Psoas muscle (tissue), 8 donors: ENCODE measurements around the gene UBE2I. TPM values are rescaled to one million over a fixed set of nuclear protein-coding genes. Genes with fewer than 3 reads are reported as not detected.
A peak's percentile ranks its signal among the peaks of the same experiment; 100 is the strongest.

Experiments
- ATAC-seq, 4 donors: fragments of 200-7000 bp; cut with Tn5 transposase; one replicate each; pipeline ENCODE4 v1.9.1; 2020; ENCODE audit warnings: moderate library complexity in 3 of 4, mild to moderate bottlenecking in 2 of 4
- DNase-seq, 2 donors: peaks; one replicate each; pipeline ENCODE4 v3.0.0-alpha.2; 2020
- H3K27ac ChIP-seq: fragments of 200-600 bp; one replicate; pipeline ENCODE4 v1.8.0; 2022
- H3K27me3 ChIP-seq, 3 donors: fragments of 200-600 bp in 1 of 3; one replicate each; pipeline versions ENCODE4 v1.6.1 to v1.8.0; 2013 to 2022; ENCODE audit warnings: low read length in 2 of 3, mild to moderate bottlenecking in 2 of 3, moderate library complexity in 1 of 3; ENCODE audit not compliant: insufficient read depth in 3 of 3
- H3K36me3 ChIP-seq, 2 donors: fragments of 200-600 bp in 1 of 2; one replicate each; pipeline versions ENCODE4 v1.6.1 to v1.8.0; 2013 to 2022; ENCODE audit warnings: low read depth in 1 of 2, mild to moderate bottlenecking in 1 of 2, moderate library complexity in 1 of 2; ENCODE audit not compliant: insufficient read depth in 1 of 2
- H3K4me1 ChIP-seq: fragments of 200-600 bp; one replicate; pipeline ENCODE4 v1.8.0; 2022
- H3K4me3 ChIP-seq: fragments of 200-600 bp; one replicate; pipeline ENCODE4 v1.8.0; 2022; ENCODE audit warnings: mild to moderate bottlenecking
- H3K9me3 ChIP-seq: fragments of 200-600 bp; one replicate; pipeline ENCODE4 v1.8.0; 2022
- CTCF ChIP-seq: fragments of 200-600 bp; IDR thresholded peaks from one replicate; pipeline ENCODE4 v1.8.0; 2022; ENCODE audit warnings: antibody characterized with exemption
- WGBS, 3 donors: extraction: QIAGEN DNeasy Blood & Tissue Kit; methylation state at CpG; one replicate each; pipeline versions ENCODE4 v1.1.6 to v1.1.7; 2013; 5-methylcytosine and 5-hydroxymethylcytosine counted together
- intact Hi-C, 2 donors: fragments of 100-400 bp; cut with DNase I; formaldehyde crosslinking; loops; one replicate each; pipeline versions ENCODE4 v1.11.0 to v1.14.2; 2022
- polyA plus RNA-seq, 3 donors: library from polyadenylated mRNA; stranded (reverse); fragments of 200-250 nt; gene quantifications; one replicate each; pipeline ENCODE4 v1.2.3, GENCODE V29; 2013
- total RNA-seq, 4 donors: library from RNA; stranded (reverse); fragmentation: NEBNext Ultra II Directional in 2 of 4; extraction: Animal tissue kit (Norgen Biotek cat#: 25700) in 2 of 4; gene quantifications; one replicate each; pipeline versions ENCODE4 v1.2.1 to v1.2.4, GENCODE V29; 2021 to 2023
- donor health status: healthy with polysubstance abuse.
- donor health status: DM: no; HTN: no; CAD: no; lungs with moderate emphysema.
- donor health status: Bipolar disorder and iron deficiency.
- donor health status: healthy.
- donor health status: DM: yes; HTN: yes; CAD: no.
- donor health status: DM: no; HTN: no; CAD: no.
- donor health status: DM: no; HTN: no; CAD: no.
- donor health status: DM: yes; HTN: yes; CAD: no.

The UBE2I gene
- total and polyA plus RNA-seq, 7 donors: 46.2 to 101 (median 55.6) TPM

DNA sequence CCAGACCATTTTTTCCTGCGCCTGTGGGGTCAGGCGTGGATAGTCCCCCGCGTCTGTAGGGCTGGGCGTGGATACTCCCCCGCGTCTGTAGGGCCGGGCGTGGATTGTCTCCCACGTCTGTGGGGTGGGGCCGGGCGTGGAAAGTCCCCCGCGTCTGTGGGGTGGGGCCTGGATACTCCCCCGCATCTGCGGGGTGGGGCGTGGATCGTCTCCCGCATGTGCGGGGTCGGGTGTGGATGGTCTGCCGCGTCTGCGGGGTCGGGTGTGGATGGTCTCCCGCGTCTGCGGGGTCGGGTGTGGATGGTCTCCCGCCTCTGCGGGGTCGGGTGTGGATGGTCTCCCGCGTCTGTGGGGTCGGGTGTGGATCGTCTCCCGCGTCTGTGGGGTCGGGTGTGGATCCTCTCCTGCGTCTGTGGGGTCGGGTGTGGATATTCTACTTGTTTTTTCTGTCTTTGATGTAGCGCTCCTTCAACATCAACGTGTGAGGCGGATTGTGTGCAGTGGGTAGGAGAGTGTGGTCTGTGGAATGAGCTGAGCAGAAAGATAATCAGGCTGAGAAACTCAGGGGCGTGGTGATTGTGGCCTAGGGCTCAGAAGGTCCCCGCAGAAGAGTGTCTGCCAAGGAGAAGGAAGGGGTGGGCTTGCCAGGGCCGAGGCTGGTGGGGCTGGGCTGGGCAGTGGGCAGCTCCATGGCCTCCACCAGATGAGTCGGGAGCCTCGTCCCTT, 45.5 kb downstream of the UBE2I start:
- WGBS, 3 donors: 86 to 87% (median 86%) methylated on average over 47 to 49 of the region's 49 CpGs
- Histone ChIP-seq H3K9me3 (no peaks in the 10 kb centered on the region), H3K27ac (no peak overlapping the region), H3K4me3 (no peak overlapping the region), H3K27me3 (no peaks in the 10 kb centered on the region), H3K4me1 (peaks cover 26% of the 10 kb centered on the region), H3K36me3 (peaks cover 0 to 22% of the 10 kb centered on the region in 2 donors)
- intact Hi-C loops: no loop called here
- ATAC-seq (no peak), DNase-seq (no peak)
- TF ChIP-seq CTCF: no peak

DNA sequence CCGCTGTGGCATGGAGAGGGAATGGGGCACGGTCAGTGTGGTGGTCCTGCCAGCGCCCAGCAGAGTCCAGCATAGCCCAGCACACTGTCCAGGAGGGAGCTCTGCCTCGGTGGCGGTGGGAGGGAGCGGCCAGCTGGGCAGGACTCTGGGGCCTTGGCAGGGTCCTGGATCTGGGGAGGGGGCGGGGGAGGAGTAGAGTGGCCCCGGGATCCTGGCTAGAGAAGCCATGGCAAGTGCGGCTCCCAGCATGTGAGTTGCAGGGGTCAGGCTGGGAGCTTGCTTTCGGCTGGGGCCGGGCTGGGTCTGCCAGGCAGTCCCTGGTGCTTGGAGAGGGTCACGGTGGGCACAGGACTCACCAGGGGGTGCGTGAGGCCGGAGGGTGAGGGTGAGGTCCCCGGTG, 46.2 kb downstream of the UBE2I start:
- Histone ChIP-seq H3K36me3 (peaks cover 0 to 24% of the 10 kb centered on the region in 2 donors), H3K4me1 (peaks cover 22% of the 10 kb centered on the region), H3K27me3 (no peaks in the 10 kb centered on the region), H3K27ac (no peak overlapping the region), H3K9me3 (no peaks in the 10 kb centered on the region), H3K4me3 (no peak overlapping the region)
- WGBS, 3 donors: 72 to 80% (median 73%) methylated on average over 15 of the region's 15 CpGs
- no peak for TF ChIP-seq CTCF
- ATAC-seq: no peak
- intact Hi-C loops: no loop called here
- DNase-seq: no peak

DNA sequence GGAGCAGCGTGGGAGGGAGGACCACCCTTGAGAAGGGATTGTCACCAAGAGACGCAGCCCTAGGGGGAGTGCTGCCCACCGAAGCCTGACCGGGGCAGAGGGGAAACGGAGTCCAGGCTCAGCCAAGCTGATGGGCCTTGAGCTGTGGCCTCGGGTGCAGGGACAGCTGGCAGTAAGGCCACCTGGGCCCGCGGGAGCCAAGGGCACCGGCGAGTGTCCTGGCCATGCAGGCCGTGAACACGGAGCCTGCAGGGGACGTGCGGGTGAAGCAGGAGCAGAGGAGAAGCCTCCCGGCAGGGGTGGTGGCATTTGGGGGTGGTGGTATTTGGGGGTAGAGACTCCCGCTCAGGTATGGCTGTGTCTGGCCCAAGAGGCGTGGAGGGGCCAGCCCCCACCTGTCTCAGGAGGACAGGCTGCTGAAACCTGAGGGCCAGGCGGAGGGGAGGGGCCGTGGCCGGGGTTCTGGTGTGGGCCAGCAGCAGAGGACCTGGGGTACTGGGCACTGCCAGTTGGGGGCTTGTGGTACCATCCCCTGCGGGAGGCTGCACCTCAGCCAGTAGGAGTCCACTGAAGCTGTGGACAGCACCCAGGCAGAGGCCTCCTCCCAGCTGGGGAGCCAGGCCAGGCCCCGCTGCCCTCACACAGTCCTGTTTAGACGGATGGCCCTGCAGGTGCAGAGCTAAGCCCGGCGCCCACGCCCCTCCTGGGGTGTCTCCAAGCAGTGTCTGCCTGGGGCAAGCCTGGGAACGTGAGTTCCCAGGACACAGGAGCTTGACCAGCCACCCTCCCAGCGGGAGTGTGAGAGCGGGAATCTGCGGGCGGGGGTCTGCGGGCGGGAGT, 46.8 kb downstream of the UBE2I start:
- DNase-seq: no peak
- H3K27ac ChIP-seq: no peak overlapping the region
- no peak for ATAC-seq
- no peaks in the 10 kb centered on the region for H3K9me3 ChIP-seq
- intact Hi-C loops: no loop called here
- peaks cover 17% of the 10 kb centered on the region for H3K4me1 ChIP-seq
- H3K27me3 ChIP-seq: no peaks in the 10 kb centered on the region
- no peak overlapping the region for H3K4me3 ChIP-seq
- WGBS, 3 donors: 66 to 74% (median 66%) methylated on average over 29 to 33 of the region's 33 CpGs
- TF ChIP-seq CTCF: no peak
- H3K36me3 ChIP-seq: peaks cover 0 to 31% of the 10 kb centered on the region in 2 donors

GRCh38 chr16:1357906-1358566, 48.6 kb downstream of the UBE2I start:
- intact Hi-C loops: no loop called here
- peaks cover 4 to 49% of the 10 kb centered on the region in 2 donors for H3K36me3 ChIP-seq
- H3K27me3 ChIP-seq: no peaks in the 10 kb centered on the region
- ATAC-seq (peak; percentile 42 to 76 (median 64)), DNase-seq (no peak)
- H3K4me1 ChIP-seq: peaks cover 9% of the 10 kb centered on the region
- 77 to 81% (median 79%) methylated on average over 19 of the region's 19 CpGs for WGBS, 3 donors
- H3K4me3 ChIP-seq: no peak overlapping the region
- no peak for TF ChIP-seq CTCF
- H3K9me3 ChIP-seq: no peaks in the 10 kb centered on the region
- H3K27ac ChIP-seq: peak overlapping the region; percentile 23
